ENCODE data around the gene TRIM3. TPM values are rescaled to one million over a fixed set of nuclear protein-coding genes. Genes with fewer than 3 reads are reported as not detected.

The TRIM3 gene
- total RNA-seq, 1 donor from 2014 or later: 13.7 TPM

GRCh38 chr11:6482441-6482840, 8.7 kb upstream of the TRIM3 start:
- no peaks in the 10 kb centered on the region for H3K27me3 ChIP-seq (ENCODE audit: control insufficient read depth, insufficient read depth, low read length)
- H3K36me3 ChIP-seq (ENCODE audit: control insufficient read depth, insufficient read depth, low read length): peaks cover 1% of the 10 kb centered on the region
- peak overlapping the region; percentile 91 for H3K4me3 ChIP-seq (ENCODE audit: low read depth, low read length)
- TF ChIP-seq, protein P1, sequence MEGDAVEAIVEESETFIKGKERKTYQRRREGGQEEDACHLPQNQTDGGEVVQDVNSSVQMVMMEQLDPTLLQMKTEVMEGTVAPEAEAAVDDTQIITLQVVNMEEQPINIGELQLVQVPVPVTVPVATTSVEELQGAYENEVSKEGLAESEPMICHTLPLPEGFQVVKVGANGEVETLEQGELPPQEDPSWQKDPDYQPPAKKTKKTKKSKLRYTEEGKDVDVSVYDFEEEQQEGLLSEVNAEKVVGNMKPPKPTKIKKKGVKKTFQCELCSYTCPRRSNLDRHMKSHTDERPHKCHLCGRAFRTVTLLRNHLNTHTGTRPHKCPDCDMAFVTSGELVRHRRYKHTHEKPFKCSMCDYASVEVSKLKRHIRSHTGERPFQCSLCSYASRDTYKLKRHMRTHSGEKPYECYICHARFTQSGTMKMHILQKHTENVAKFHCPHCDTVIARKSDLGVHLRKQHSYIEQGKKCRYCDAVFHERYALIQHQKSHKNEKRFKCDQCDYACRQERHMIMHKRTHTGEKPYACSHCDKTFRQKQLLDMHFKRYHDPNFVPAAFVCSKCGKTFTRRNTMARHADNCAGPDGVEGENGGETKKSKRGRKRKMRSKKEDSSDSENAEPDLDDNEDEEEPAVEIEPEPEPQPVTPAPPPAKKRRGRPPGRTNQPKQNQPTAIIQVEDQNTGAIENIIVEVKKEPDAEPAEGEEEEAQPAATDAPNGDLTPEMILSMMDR (IDR thresholded peaks at IDR 0.05; ENCODE audit: insufficient read depth, low read length, poor library complexity, severe bottlenecking): no peak
- DNase-seq (ENCODE audit: low read depth): no peak

- peaks cover 1% of the 10 kb centered on the region for H3K36me3 ChIP-seq (ENCODE audit: control insufficient read depth, insufficient read depth, low read length)
Observed at GRCh38 chr11:6481924-6482275, 8.2 kb upstream of the TRIM3 start.

DNA sequence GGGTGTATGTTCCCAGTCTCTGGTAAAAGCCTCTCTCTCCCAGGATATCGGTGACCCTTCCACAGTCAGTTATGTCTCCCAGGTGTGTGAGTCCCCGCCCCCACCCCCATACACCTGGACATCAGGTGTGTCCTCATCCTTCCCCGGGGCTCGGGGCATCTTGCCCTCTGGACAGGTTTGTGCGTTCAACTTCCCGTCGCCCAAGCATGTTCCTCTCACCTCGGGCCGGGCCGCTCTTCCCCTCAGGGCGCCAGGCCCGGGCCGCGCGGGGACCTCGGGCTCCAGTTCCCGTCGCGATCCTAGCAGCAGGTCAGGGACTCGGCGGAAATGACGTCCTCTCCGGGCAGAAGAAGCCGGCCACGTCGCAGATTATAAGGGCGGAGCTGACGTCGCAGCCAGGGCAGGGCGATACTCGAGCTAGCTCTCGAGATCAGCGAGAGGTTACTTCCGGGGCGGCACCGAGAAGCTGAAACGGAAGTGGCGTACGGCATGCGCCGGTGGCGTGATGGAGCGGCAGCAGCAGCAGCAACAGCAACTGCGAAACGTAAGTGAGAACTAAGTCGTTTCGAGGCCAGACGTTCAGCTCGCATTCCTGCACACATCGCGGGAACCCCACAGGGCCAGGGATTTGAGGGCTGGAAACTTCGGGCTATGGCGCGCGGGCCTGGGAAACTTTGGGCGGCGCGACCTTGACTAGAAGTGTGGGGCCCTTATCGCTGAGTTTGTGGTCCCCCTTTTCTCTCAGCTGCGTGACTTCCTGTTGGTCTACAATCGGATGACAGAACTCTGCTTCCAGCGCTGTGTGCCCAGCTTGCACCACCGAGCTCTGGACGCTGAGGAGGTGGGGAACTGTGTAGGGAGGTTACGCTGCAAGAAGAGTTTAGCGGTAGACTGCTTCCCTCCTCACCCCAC, 7.5 kb upstream of the TRIM3 start, which contains the start of the genes ARFIP2 and TIMM10B:
TSS of gene ARFIP2 (minus strand) at position 320 of the 912 bp plus-strand sequence. CDS start 910 bp downstream, outside the sequence.
TSS of gene TIMM10B (plus strand) at position 490 of the 912 bp plus-strand sequence. CDS start at position 506, 16 bp downstream.
- Histone ChIP-seq H3K4me3 (ENCODE audit: low read depth, low read length) (peak within 1 kb of the TSS; percentile 91), H3K36me3 (ENCODE audit: control insufficient read depth, insufficient read depth, low read length) (peaks cover 1% of the 10 kb centered on the region), H3K27me3 (ENCODE audit: control insufficient read depth, insufficient read depth, low read length) (no peaks in the 10 kb centered on the region)
- TF ChIP-seq, protein P1 (IDR thresholded peaks at IDR 0.05; ENCODE audit: insufficient read depth, low read length, poor library complexity, severe bottlenecking): no peak
- DNase-seq (ENCODE audit: low read depth): peak; percentile 93

More at GRCh38 chr11:6481924-6482275, 8.2 kb upstream of the TRIM3 start:
- TF ChIP-seq, protein P1 (IDR thresholded peaks at IDR 0.05; ENCODE audit: insufficient read depth, low read length, poor library complexity, severe bottlenecking): no peak
- H3K4me3 ChIP-seq (ENCODE audit: low read depth, low read length): peak overlapping the region; percentile 91
- DNase-seq (ENCODE audit: low read depth): no peak
- H3K27me3 ChIP-seq (ENCODE audit: control insufficient read depth, insufficient read depth, low read length): no peaks in the 10 kb centered on the region

DNA sequence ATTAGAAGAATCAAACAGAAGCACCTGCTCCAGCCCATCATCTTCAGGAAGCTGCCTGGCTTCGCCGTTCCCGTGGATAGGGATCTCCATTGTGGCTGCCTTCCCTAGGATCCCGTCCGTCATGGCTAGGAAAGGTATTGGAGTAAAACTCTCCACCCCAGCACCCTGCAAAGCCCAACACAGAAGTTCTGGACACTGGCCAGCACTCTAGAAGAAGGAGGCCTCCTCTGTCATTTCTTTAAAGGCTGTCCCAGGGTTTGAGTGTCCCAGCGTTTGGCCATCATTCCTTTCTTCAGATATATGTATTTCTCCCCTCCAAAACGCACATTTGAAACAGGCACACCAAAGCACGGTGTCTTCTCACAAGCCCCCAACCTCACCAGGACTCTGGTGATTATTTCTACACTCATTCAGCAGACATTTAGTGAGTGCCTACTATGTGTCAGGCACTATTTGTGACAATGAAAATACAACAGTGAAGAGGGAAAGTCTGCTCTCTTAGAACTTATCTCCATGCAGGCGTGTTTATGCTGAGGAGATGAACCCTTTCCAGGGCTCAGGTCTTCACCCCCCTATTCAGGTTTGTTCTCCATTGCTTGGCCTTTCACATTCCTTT, 6.7 kb upstream of the TRIM3 start:
- H3K36me3 ChIP-seq (ENCODE audit: control insufficient read depth, insufficient read depth, low read length): peaks cover 1% of the 10 kb centered on the region
- no peak for DNase-seq (ENCODE audit: low read depth)

GRCh38 chr11:6476571-6476970, 2.8 kb upstream of the TRIM3 start:
- no peaks in the 10 kb centered on the region for H3K27me3 ChIP-seq (ENCODE audit: control insufficient read depth, insufficient read depth, low read length)
- H3K4me3 ChIP-seq (ENCODE audit: low read depth, low read length): no peak overlapping the region
- TF ChIP-seq, protein P1 (IDR thresholded peaks at IDR 0.05; ENCODE audit: insufficient read depth, low read length, poor library complexity, severe bottlenecking): no peak
- peaks cover 1% of the 10 kb centered on the region for H3K36me3 ChIP-seq (ENCODE audit: control insufficient read depth, insufficient read depth, low read length)
- DNase-seq (ENCODE audit: low read depth): no peak

More for the DNA sequence above, 6.7 kb upstream of the TRIM3 start:
- H3K4me3 ChIP-seq (ENCODE audit: low read depth, low read length): peak overlapping the region; percentile 91
- no peaks in the 10 kb centered on the region for H3K27me3 ChIP-seq (ENCODE audit: control insufficient read depth, insufficient read depth, low read length)
- TF ChIP-seq, protein P1 (IDR thresholded peaks at IDR 0.05; ENCODE audit: insufficient read depth, low read length, poor library complexity, severe bottlenecking): no peak

Measured in kidney epithelial cell (primary cell).